ENCODE results near the gene TFAP2B.

TFAP2B gene

DNA sequence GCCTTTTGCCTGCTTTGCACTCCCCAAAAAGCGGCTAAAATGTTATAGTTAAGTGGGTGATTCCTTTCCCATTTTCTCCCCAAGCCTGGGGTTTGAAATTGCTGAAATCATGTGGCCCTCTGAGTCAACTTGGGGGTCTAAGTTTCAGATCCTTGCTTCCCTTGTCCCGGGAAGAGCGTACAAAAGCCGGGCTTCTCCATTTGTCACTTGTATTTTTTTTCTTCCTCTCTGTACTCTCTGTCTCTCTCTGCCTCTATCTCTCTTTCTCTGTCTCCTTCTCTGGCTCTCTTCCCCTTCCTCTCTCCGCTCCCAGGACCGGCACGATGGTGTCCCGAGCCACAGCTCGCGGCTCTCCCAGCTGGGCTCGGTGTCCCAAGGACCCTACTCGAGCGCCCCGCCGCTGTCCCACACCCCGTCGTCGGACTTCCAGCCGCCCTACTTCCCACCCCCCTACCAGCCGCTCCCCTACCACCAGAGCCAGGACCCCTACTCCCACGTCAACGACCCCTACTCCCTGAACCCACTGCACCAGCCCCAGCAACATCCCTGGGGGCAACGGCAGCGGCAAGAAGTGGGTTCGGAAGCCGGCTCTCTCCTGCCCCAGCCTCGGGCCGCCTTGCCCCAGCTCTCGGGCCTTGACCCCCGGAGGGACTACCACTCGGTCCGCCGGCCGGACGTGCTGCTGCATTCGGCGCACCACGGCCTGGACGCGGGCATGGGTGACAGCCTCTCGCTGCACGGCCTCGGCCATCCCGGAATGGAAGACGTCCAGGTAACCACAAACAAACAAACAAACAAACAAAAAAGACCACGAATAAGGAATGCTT lies 4.6 kb downstream of the TFAP2B start:
- in situ Hi-C loops (cut with HindIII; ENCODE audit: low sequenced_read_pairs) = no loop called here

DNA sequence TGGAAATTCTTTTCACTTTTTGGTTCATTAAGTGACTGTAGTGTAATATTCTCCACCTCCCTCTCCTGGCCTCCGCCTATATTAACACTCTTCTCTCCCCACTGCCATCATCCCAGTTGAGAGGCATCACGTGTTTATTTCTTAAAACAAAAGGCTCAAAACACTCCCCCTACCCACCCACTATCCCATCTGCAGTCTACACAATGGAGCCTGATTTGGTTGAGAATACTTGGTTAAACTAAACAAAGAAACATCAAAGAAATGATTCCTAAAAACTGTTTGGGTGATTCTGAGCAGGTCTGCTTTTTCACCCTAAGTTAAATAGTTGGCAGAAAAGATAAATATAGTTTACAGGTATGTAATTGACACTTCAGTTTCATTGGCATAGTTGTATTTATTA lies 5.9 kb downstream of the TFAP2B start:
- in situ Hi-C loops (cut with HindIII; ENCODE audit: low sequenced_read_pairs) = no loop called here

DNA sequence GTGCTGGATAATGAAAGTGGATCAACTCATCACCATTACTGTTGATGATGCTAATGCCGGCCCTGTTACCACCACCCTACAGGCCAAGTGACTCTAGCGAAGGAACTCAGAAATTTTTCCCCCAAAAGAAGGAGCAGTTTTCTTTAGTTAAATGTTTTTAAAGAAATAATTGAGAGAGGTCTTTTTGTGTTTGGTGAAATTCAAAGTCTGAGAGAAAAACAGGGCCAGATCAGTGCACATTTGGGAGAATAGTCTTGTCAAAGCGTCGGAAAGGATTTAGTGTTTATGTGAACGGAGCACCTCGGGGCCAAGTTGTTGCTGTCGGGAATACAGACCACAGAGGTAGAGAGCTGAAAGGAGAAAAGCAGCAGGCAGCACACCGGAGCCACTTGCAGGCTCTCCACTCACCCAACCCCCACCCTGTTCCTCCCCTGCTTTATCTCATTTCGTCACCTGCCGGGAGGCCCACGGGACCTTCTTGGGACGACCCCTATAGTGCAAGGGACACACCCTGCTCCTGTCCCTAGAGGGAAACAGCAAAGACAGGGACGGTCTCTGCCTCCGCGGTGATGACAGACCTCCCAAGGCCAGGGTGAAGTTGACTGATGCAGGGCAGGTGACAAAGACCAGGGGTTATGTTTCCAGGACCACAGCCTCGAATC lies 6.8 kb downstream of the TFAP2B start:
- in situ Hi-C loops (cut with HindIII; ENCODE audit: low sequenced_read_pairs) = no loop called here

DNA sequence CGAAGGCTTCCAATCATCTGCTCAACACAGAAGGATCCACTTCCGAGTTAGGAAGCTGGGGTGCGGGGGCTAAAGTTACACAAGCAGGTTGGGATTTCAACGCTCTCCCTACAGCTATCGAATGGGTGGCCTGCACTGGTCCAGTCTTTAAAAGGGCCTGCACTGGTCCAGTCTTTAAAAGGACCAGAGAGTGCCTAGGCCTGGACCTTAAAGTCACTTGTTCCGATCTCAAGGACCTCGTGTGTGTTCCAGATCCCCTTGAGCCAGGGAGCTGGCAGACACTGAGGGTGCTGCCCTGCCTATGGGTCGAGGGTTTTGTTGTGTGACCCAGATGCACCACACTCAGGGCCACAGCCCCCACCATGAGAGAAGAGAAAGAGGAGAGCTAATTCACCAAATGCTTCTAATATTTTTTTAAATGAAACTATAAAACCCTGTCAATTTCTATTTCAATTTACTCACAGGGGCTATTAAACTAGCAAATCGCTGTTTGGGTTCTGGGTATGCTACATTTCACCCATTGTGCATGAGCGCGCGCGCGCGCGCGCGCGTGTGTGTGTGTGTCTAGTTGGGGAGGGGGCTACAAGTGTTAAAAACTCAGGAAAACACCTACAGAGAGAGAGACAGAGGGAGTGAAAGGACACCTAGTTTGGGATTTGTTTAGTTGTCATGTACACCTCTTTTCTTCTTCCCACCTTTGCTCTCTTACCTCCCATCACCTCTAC lies 7.5 kb downstream of the TFAP2B start:
- in situ Hi-C loops (cut with HindIII; ENCODE audit: low sequenced_read_pairs) = no loop called here

DNA sequence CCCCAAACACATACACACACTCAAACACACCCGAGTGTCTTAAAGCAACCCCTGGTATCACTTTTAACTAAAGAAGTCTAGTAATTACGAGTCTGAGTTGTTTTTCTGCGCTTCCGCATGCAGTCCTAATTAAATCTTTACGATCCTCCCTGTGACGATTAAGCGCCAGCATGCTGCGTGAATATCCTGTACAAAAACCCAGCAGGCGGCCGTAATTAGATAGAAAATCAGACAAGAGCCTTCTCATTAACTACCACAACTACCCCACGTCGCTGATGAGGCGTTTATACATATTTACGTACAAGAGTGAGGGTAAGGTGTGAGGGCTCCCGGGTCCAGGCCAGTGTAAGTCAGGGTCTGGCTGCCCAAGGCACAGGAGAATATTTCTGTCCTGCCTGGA lies 8.1 kb downstream of the TFAP2B start:
- in situ Hi-C loops (cut with HindIII; ENCODE audit: low sequenced_read_pairs) = no loop called here

DNA sequence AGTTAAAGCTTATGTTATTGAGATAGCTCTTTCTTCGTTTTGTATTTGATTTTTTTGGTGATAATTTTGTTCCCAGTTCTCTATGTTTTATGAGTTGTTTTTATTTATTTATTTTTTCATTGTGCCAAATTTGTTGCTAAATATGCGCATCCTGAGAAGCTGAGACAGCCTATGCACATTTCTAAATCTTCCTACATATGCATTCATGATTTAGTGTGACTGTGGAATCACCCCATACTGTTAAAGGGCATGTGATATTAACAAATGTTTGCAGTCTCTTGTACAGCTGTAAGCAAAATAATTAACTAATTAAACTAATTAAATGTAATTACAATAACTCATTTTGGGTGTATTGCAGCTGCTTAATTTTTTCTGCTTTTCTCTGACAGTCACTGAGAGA lies 10.4 kb downstream of the TFAP2B start:
- in situ Hi-C loops (cut with HindIII; ENCODE audit: low sequenced_read_pairs) = no loop called here

DNA sequence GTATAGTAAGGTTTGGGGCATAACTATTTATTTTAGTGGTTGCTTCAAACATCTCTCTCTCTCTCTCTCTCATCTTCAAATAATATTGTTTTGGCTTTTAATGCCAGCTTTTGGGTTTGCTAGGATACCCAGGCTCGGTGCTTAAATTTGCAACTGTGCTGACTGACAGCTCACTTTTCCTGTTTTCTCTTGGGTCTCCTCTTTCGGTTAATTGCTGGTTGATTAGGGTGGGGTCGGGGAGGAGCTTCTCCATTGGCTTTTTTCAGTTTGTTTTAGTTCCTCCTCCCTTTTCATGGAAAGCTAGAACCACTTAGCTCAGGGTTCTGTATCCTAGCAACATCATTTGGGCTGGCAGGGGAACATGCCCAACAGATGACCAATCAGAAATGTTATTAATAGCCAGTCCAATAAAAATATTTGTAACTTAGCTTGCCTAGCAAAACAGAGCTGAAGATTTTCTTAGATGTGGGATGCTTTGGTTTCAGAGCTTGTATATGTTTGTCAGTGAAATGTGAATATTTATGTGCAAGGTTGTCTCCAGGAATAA lies 11.3 kb downstream of the TFAP2B start:
- in situ Hi-C loops (cut with HindIII; ENCODE audit: low sequenced_read_pairs) = no loop called here

DNA sequence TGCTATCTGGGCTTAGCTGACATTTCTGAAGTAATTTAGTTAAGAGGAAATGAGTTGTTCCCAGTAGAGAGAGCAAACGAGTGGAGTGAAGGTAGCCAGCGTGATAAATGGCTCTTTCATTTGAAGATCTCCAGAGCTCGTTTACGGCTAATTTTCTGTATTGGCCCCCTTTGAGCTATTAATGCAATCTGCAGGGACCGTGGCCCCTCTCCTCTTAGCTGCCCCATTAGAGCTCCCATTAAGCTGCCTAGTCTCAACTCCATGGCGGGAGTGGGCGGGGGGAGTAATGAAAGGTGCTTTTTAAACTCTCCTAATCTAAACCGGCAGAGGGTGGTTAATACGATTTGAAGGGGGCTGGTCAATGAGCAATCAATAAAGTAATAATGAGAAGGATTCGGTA lies 12.5 kb downstream of the TFAP2B start:
- in situ Hi-C loops (cut with HindIII; ENCODE audit: low sequenced_read_pairs) = no loop called here

DNA sequence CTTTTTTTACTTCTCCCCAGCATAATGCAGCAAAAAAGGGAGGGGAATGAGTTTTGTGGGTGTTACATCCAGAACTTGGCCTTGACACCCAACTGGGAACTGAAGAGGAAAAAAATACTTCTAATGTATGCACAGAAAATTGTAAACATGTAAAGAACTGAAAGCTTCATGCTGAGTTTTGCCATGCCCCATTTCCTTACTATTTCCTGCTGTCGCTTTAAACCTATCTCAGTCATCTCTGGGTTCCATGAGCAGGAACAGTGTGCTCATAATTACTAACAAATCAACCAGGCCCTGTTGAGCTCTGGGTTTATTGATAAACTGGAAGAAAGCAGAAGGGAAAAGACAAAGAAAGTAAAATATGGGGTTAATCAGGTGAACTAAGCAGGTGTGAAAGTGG lies 14.2 kb downstream of the TFAP2B start:
- in situ Hi-C loops (cut with HindIII; ENCODE audit: low sequenced_read_pairs) = no loop called here

DNA sequence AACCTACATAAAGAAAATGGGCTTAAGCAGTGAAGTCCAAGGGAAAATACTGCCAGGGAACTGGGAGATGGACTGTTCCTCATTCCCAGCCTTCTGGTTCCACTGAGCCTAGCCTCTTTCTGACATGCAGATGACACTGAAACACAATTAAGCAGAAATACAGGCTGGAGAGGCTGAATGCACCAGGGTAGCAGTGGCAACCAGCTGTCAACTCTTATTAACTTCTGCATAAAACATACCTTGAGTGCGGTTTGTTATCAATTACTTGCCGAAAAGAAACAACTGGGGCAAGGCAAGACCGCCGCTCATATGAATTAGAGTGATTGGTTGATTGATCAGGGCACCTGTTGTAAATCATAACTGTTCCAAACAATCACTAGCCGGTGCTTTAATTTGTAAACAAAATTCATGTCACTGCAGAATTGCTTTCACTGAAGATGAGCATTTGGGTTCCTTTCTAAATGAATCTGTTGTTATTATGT lies 16.3 kb downstream of the TFAP2B start:
- in situ Hi-C loops (cut with HindIII; ENCODE audit: low sequenced_read_pairs) = no loop called here

DNA sequence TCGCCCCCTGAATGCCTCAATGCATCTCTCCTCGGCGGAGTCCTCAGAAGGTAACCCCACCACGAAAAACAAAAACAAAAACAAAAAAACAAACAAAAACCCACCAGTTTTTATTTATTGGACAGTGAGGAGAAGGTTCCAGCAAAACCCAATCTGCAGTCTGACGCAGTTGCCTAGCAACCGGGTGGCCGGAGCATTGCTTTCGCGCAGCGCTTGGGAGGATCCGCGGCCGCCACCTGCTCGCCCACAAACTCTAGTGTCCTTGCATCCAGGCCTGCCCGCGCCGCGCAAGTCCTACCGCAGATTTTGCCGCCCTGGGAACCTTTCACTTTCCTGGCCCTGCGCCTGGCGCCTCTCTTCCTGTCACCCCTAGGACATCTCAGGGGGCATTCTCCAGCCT lies 17.6 kb downstream of the TFAP2B start:
- in situ Hi-C loops (cut with HindIII; ENCODE audit: low sequenced_read_pairs) = no loop called here

DNA sequence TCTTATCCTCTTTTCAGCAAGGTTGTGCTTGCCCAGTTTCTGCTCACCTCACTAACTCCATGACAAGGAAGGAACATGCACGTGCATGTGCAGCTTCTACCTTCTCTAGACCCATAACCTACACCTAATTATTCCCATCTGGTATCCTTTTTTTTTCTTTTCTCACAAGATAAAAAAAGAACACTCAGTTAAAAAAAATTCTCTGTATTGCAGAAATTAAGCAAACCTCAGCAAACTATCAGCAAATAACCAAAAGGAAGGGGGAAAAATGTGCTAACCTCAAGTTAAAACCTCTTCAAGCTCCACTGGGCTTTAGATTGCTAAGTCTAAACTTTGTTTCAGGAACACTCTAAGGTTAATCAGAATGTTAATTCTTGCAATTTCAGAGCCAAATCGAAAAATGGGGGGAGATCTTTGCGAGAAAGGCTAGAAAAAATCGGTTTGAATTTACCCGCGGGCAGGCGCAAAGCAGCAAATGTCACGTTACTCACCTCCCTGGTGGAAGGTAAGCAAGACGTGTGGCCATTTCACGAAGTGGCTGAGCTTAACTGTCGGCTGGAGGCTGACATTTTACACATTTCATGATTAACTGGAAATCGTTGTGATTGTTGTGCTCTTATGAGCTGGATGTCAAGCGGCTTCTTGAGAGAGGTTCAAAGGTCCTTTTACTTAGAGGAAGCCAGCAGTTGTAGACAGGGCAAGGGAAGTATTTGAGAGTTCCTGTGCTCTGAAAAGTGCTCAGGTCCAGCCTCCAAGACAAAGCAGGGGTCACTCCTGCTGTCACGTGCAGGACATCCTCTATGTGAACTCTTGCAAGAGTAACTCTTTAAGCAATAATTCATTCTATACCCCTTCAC lies 19.1 kb downstream of the TFAP2B start:
- in situ Hi-C loops (cut with HindIII; ENCODE audit: low sequenced_read_pairs) = no loop called here

DNA sequence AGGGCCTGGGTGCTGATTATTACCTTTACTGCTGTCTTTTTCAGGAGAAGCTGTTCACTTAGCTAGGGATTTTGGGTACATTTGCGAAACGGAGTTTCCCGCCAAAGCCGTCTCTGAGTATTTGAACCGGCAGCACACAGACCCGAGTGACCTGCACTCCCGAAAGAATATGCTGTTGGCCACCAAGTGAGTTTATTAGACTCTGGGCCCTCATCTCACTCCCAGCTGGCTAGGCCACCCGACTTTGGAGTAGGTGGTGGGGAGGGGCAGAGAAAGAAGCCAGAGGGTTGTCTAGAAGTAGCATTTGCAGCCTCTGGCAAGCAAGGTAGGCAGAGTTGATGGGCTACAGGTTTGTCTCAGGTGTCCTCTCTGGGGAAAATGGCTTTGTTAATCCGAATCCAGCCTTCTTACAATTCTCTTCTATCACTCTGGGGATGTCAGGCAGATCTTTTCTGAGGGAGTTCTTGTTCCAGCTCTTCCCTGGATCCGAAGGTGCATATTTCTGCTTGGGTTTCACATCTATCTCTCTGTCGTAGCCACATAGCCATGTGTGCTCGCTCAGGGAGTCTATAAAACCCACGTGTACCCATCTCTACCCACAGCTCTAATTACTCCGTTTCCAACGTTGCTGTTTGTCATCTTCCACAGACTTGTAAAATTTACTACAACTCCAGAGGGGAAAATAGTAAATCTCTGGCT lies 21.6 kb downstream of the TFAP2B start:
- in situ Hi-C loops (cut with HindIII; ENCODE audit: low sequenced_read_pairs) = no loop called here

DNA sequence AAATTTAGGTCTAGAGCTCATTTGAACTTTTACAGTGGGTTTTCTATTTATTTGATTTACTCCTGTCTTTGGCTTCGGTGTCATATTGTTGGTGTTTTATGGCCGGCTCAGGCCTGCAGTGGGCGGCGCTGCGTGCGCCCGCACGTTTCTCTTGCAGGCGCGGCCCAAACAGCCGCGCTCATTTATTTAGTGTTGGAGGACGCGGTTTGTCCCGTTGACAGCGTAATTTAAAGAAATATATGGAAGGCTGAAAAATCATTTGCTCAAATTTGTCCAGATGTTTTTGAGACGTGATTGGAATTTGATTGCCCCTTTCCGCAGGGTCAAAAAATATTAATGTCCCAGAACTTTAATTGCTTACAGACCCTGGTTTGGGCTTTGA lies 22.1 kb downstream of the TFAP2B start:
- in situ Hi-C loops (cut with HindIII; ENCODE audit: low sequenced_read_pairs) = no loop called here

DNA sequence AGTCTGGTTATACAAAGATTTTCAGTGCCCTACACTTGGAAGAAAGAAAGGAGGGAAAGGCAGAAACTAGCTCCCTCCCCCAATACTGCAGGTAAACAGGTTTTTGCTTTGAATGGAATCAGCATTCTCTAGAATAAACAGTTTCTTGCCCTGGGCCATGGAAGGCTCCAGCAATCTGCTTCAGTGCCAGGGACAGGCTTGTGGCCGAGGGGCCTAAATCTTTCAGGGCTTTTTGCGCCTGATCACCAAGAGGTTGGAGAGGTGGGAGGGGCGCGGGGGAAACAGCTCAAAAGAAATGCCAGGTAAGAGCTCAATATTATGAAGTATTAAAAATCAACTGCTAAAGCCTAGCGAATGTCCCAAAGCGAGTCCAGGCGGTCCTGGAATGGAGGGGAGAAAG lies 23.8 kb downstream of the TFAP2B start:
- in situ Hi-C loops (cut with HindIII; ENCODE audit: low sequenced_read_pairs) = no loop called here

DNA sequence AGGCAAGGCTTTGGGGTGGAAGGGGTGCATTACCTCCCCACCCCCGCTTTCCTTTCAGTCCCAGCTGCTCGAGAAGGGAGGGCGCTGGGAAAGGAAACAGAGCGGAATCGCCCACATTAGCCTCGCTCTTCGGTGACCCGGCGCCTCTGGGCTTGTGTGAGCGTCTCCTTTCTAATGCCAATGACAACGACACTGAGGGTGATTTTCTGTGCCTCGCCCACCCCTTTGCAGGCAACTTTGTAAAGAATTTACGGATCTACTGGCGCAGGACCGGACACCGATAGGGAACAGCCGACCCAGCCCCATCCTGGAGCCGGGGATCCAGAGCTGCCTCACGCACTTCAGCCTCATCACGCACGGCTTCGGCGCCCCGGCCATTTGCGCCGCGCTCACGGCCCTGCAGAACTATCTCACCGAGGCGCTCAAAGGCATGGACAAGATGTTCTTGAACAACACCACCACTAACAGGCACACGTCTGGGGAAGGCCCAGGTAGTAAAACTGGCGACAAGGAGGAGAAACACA lies 24.3 kb downstream of the TFAP2B start:
- in situ Hi-C loops (cut with HindIII; ENCODE audit: low sequenced_read_pairs) = no loop called here

DNA sequence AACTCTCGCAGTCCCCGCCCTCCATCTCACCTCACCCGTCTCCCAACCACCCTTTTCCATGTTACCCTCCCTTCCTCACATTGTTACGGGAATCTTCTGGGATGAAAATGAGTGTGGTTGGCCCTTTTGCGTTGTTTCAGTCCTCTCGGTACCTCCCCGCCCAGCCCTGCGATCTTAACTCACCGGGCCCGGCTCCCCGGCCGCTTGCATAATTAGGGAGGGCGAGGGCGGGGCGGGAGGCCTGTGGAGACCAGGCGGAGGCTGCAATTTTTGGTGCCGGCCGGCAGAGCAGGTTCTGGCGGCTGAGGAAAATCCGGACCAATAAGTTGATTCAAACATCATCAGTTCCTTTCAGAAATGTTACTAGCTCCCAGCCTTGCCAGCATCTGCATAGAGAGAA lies 25.2 kb downstream of the TFAP2B start:
- in situ Hi-C loops (cut with HindIII; ENCODE audit: low sequenced_read_pairs) = no loop called here

DNA sequence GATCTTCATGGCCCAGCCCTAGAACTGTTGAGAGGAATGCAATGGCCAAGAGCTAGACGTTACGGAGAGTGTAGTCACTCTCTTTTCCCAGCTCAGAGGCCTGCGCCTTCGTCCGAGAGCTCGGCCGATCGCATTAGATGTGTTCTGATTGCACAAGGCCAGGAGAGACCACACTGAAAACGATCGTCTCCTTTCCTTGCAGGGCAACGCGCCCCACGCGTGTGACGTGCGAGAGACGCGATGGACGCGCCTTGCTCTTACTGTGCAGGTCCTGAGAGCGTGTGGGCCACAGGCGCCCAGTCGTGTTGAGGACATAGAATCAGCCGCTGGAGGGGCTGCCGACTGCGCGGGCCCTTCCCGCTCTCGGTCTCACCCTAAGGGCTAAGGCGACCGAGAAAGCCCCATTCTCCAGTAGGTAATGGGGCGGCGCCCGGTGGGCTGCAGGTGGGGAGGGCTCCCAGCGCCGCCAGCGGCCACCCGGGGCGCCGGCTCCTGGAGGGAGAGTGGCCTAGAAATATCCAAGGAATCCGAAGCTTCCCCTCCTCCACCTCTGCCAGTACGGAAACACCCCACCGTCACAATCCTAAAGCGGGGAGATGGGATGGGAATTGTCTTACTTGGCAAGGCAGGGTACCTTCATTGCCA lies 26.9 kb downstream of the TFAP2B start:
- in situ Hi-C loops (cut with HindIII; ENCODE audit: low sequenced_read_pairs) = no loop called here

DNA sequence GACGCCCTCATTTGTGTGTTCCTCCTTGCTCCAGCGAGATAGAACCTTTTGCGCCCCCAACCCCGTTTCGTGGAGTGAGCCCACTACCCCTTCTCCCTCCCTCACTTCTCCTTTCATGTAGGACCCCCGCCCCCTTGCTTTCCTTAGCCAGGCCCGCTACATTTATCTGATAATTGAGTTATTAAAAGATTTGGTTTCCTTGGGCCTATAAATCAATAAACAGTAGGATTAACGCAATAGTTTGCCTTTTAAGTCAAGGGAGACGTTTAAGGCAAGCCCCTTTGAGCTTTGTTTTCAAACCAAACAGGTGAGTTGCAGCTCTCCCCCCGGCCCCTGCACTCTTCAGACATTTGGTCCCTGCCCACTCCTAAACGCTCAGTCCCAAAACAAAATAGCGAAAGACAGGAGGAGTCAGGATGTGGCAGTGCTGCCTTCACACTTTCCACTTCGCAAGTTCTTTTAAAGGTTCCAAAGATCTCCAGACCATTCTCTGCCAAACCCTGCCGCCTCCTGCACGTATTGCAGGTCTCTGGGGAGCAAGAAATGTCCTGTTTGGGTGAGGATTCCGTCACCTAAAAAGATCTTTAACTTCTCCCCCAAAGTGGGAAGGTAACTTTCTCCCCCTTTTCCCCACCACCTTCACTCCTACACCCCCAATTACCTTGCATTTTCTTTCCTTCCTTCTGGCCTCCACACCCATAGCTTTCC lies 27.6 kb downstream of the TFAP2B start:
- in situ Hi-C loops (cut with HindIII; ENCODE audit: low sequenced_read_pairs) = no loop called here
